AG04450 (cell line): Measurements from ENCODE around the gene ALKBH6. TPM values are rescaled to one million over a fixed set of nuclear protein-coding genes. Genes with fewer than 3 reads are reported as not detected.
A peak's percentile ranks its signal among the peaks of the same experiment; 100 is the strongest.

Source experiments
- CTCF ChIA-PET: fragments of 300-600, 350-600 bp; formaldehyde crosslinking; extraction: SDS; loops from one replicate; lab custom pipeline; 2022; ENCODE audit warnings: antibody characterized with exemption, inconsistent platforms; lab: Charles Lee
- POLR2A ChIA-PET: fragments of 350-600 bp; formaldehyde crosslinking; extraction: SDS; loops from one replicate; lab custom pipeline; 2021; ENCODE audit warnings: antibody characterized with exemption, inconsistent platforms; lab: Yijun Ruan, JAX
- DNase-seq: peaks from one replicate; pipeline ENCODE4 v3.0.0-alpha.2; 2011; ENCODE audit warnings: low read depth, low spot score
- H3K27ac ChIP-seq: one replicate; pipeline ENCODE4 v1.5.1; 2012; ENCODE audit warnings: low read depth, low read length, control low read depth
- H3K27me3 ChIP-seq: one replicate; pipeline ENCODE4 v1.6.0; 2012; ENCODE audit warnings: low read length; ENCODE audit not compliant: control insufficient read depth, insufficient read depth
- H3K4me3 ChIP-seq: 2 replicates; pipeline ENCODE4 v1.5.1; 2011; ENCODE audit warnings: mild to moderate bottlenecking, low read depth, low read length, control low read depth
- H3K9me3 ChIP-seq: 2 replicates; pipeline ENCODE4 v1.5.1; 2012; ENCODE audit warnings: low read length; ENCODE audit not compliant: control insufficient read depth, insufficient read depth
- polyA plus RNA-seq: library from polyadenylated mRNA; depleted of rRNA; stranded (reverse); fragments of >200 nt; gene quantifications from 2 replicates; pipeline ENCODE4 v1.2.3, GENCODE V29; 2011
- TF ChIP-seq, protein P1 (sequence below): IDR thresholded peaks from 2 replicates; pipeline ENCODE4 v1.5.1; 2011; ENCODE audit warnings: low read depth, low read length, control low read depth, inconsistent platforms

ALKBH6 gene
- polyA plus RNA-seq, 1 experiment, result 21.2 TPM

DNA sequence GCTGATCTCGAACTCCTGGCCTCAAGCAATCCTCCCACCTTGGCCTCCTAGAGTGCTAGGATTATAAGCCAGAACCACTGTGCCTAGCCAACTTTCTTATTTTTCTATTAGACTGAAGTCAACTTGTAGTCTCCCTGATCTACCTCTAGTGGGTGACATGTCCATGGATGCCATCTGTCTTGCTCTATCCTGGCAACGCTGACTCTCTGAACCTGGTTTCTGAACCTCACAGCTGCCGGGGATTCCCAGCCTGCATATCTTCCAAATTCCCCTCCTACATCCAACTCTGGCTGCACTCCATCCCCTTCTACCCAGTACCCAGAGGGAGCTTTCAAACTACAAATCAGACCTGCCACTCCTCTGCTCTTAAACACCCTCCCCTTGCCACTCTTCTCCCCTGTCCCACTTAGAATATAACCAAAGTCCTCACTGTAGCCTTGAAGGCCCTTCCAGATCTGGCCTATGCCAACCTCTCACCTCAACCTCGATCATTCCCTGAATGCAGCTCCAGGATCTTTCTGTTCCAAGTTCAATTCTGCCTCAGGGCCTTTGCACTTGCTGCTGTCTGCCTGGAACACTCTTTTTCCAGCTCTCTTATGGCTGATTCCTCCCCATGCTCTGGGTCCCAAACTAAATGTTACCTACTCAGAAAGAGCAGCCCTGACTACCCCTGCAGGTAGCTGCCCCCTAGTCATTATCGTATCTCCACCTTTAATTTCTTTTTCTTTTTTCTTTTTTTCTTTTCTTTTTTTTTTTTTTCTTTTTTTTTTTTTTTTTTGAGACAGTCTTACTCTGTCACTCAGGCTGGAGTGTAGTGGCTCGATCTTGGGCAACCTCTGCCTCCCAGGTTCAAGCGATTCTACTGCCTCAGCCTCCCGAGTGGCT, 16.5 kb upstream of the ALKBH6 start:
- Histone ChIP-seq H3K27ac (no peak overlapping the region), H3K4me3 (no peak overlapping the region), H3K9me3 (no peaks in the 10 kb centered on the region; the same call in 1 of the 2 replicates), H3K27me3 (no peaks in the 10 kb centered on the region)
- ChIA-PET CTCF (interaction anchor here (1.2 to 1.5 kb wide), 3 partner anchors 23 to 30 kb away, joined by 3 to 5 read pairs (median 5); partner anchors contain the start of gene THAP8), POLR2A (interaction anchor here (0.6 kb wide), 1 partner anchor 84 kb away, joined by 3 read pairs; the partner anchor contains the start of gene POLR2I)
- no peak for DNase-seq
- TF ChIP-seq, protein P1, sequence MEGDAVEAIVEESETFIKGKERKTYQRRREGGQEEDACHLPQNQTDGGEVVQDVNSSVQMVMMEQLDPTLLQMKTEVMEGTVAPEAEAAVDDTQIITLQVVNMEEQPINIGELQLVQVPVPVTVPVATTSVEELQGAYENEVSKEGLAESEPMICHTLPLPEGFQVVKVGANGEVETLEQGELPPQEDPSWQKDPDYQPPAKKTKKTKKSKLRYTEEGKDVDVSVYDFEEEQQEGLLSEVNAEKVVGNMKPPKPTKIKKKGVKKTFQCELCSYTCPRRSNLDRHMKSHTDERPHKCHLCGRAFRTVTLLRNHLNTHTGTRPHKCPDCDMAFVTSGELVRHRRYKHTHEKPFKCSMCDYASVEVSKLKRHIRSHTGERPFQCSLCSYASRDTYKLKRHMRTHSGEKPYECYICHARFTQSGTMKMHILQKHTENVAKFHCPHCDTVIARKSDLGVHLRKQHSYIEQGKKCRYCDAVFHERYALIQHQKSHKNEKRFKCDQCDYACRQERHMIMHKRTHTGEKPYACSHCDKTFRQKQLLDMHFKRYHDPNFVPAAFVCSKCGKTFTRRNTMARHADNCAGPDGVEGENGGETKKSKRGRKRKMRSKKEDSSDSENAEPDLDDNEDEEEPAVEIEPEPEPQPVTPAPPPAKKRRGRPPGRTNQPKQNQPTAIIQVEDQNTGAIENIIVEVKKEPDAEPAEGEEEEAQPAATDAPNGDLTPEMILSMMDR, result 0 out of 2 replicates have a peak, but pooled peaks have one; percentile 11

DNA sequence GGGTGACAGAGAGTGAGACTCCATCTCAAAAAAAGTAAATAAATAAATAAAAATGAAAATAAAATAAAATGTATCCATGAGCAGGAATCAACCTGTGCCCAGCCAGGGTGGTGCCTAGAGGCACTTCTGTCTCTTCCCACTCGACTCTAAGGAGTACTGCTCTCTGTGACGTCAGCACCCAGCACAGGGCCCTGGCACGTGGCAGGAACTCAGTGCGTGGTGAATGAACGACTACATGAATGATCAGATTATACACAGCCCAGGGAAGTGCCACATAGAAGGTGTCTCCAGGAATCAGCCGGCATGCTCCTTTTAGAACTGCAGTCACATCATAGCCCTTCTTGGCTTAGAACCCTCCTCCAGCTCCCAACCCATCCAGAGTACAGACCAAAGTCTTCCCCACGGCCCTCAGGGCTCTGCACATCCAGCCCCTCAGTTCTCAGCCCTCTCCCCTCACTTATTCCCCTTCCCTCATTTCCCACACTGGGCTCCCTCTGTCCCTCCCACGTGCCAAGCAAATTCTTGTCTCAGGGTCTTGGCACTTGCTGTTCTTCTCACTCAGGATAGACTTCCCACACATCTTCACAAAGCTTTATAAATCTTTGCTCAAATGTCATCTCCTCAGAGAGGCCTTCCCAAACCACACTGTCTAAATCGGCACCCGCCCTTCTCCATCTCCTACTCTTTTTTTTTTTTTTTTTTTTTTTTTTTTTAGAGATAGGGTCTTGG, 14.5 kb upstream of the ALKBH6 start:
- ChIA-PET POLR2A (no interaction called here), CTCF (no interaction called here)
- no peak for DNase-seq
- no peak overlapping the region for H3K27ac ChIP-seq
- H3K9me3 ChIP-seq, result no peaks in the 10 kb centered on the region; the same call in 1 of the 2 replicates
- TF ChIP-seq, protein P1, result no peak
- no peaks in the 10 kb centered on the region for H3K27me3 ChIP-seq
- H3K4me3 ChIP-seq, result no peak overlapping the region

DNA sequence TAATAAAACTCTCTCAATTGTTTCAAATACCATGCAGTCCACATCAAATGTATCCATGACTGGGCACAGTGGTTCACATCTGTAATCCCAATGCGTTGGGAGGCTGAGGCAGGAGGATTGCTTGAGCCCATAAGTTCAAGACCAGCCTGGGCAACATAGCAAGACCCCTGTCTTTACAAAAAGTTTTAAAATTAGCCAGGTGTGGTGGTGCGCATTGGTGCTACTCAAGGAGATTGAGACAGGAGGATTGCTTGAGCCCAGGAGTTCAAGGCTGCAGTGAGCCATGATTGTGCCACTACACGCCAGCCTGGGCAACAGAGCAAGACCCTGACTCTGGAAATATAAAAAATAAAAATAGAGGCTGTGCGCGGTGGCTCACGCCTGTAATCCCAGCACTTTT, 13.7 kb upstream of the ALKBH6 start:
- no peaks in the 10 kb centered on the region; the same call in 1 of the 2 replicates for H3K9me3 ChIP-seq
- no peak overlapping the region for H3K4me3 ChIP-seq
- POLR2A ChIA-PET, result no interaction called here
- TF ChIP-seq, protein P1, result no peak
- DNase-seq, result no peak
- CTCF ChIA-PET, result no interaction called here
- H3K27ac ChIP-seq, result no peak overlapping the region
- no peaks in the 10 kb centered on the region for H3K27me3 ChIP-seq

DNA sequence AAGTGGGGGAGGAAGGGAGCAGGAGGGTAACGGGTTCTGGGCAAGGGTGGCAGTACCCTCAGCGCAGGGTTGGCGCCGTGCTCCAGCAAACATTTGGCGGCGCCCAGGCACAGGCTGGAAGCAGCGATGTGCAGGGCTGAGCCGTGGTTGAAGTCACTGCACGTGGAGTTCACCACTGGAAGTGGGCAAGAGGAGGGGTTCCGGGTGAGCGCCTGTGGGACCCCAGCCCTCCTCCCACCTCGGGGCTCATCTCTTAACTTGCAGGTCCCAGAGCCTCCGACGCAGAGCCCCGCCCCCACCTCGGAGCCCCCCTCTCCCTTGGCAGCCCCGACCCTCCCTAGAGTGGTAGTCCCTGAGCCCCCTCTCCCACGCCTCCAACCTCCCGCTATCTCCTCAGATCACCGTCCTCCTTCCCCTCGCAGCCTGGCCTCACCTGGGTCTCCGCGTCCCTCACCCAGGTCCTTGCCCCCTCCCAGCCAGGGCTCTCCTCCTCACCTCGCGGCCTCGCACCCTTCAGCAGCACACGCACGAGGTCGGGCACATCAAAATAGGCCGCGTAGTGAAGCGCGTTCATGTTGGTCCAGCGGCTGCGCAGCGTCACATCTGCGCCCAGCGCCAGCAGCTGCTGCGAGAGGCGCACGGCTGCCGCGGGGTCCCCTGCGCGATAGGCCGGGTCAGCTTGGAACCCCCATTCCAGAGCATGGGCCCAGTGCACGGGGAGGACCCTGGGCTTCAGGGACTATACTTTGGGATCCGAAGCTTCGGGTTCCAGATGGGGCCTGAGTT, 12.3 kb upstream of the ALKBH6 start:
- H3K9me3 ChIP-seq, result no peaks in the 10 kb centered on the region
- TF ChIP-seq, protein P1, result no peak
- H3K4me3 ChIP-seq, result no peak overlapping the region
- ChIA-PET CTCF (no interaction called here), POLR2A (no interaction called here)
- H3K27me3 ChIP-seq, result no peaks in the 10 kb centered on the region
- no peak overlapping the region for H3K27ac ChIP-seq
- no peak for DNase-seq
